Hepatic stellate cell (primary cell): ENCODE data around the gene TAS2R4.
"Not testable (repeated sequence)": the region's sequence is repeated elsewhere in the genome, so short reads cannot be mapped to it uniquely, and the experiment has no call there.

Experiments
- DNase-seq: peaks from one replicate; pipeline ENCODE4 v3.0.0; 2011; ENCODE audit warnings: low spot score

The TAS2R4 gene

GRCh38 chr7:141776374-141776773 is at the start of gene TAS2R4:
Gene TAS2R4 (plus strand): TSS chr7:141776674. CDS start chr7:141778489, 1,815 bp downstream.
- DNase-seq, result no peak

- DNase-seq, result no peak
These were observed 47.5 kb upstream of the TAS2R4 start for GRCh38 chr7:141729020-141729419.

- no peak for DNase-seq
These were observed 44.9 kb upstream of the TAS2R4 start for GRCh38 chr7:141731476-141732149.

GRCh38 chr7:141737118-141737835 is 39.2 kb upstream of the TAS2R4 start:
- DNase-seq, result no peak

GRCh38 chr7:141737836-141738591 is 38.5 kb upstream of the TAS2R4 start, which contains the start of gene SSBP1:
Gene SSBP1 (plus strand): TSS chr7:141738358. CDS start chr7:141739167, 809 bp downstream.
- DNase-seq, result peak; percentile 83

GRCh38 chr7:141738592-141739013 is 37.9 kb upstream of the TAS2R4 start:
- DNase-seq, result no peak

GRCh38 chr7:141739250-141739649 is 37.2 kb upstream of the TAS2R4 start:
- DNase-seq, result no peak

- DNase-seq, result no peak
These were observed 34.2 kb upstream of the TAS2R4 start for GRCh38 chr7:141742229-141742628.

- DNase-seq, result no peak
These were observed 32.3 kb upstream of the TAS2R4 start for GRCh38 chr7:141744131-141744530.

GRCh38 chr7:141748396-141748795 is 28.1 kb upstream of the TAS2R4 start:
- no peak for DNase-seq

GRCh38 chr7:141751904-141752303 is 24.6 kb upstream of the TAS2R4 start:
- DNase-seq, result not testable (repeated sequence)

GRCh38 chr7:141752634-141753033 is 23.8 kb upstream of the TAS2R4 start:
- no peak for DNase-seq

- no peak for DNase-seq
These were observed 21.5 kb upstream of the TAS2R4 start for GRCh38 chr7:141754939-141755338.

GRCh38 chr7:141763797-141764196 is 12.7 kb upstream of the TAS2R4 start, which contains the start of gene TAS2R3:
Gene TAS2R3 (plus strand): TSS chr7:141764097. CDS start chr7:141764159, 62 bp downstream.
- DNase-seq, result no peak

GRCh38 chr7:141770083-141770583 is 6.3 kb upstream of the TAS2R4 start:
- not testable (repeated sequence) for DNase-seq

GRCh38 chr7:141785706-141786552 is 9.5 kb downstream of the TAS2R4 start:
- peak; percentile 37 for DNase-seq

- no peak for DNase-seq
These were observed 11.8 kb downstream of the TAS2R4 start for GRCh38 chr7:141788296-141788695.

GRCh38 chr7:141789917-141790316 is 13.4 kb downstream of the TAS2R4 start, which contains the start of gene TAS2R5:
Gene TAS2R5 (plus strand): TSS chr7:141790217. CDS start chr7:141790362, 145 bp downstream.
- no peak for DNase-seq

- DNase-seq, result no peak
These were observed 16.1 kb downstream of the TAS2R4 start for GRCh38 chr7:141792526-141792925.

GRCh38 chr7:141820067-141820466 is 43.6 kb downstream of the TAS2R4 start:
- DNase-seq, result no peak

- not testable (repeated sequence) for DNase-seq
These were observed 46.0 kb downstream of the TAS2R4 start for GRCh38 chr7:141822432-141822831.
